Stimulated activated CD4-positive, alpha-beta T cell treated with anti-CD3 and anti-CD28 coated beads, Interleukin-1b, Interleukin-23, amount 100 ng/mL, for 1 hour (primary cell): ENCODE measurements around the gene KRTAP10-8.
"Not testable (repeated sequence)": the region's sequence is repeated elsewhere in the genome, so short reads cannot be mapped to it uniquely, and the experiment has no call there.

Experiments used
- DNase-seq, 2 donors: peaks; one replicate each; pipeline ENCODE4 v3.0.0-alpha.2; 2020; ENCODE audit warnings: low read depth in 2 of 2

The KRTAP10-8 gene

GRCh38 chr21:44599264-44600029 is 12.4 kb upstream of the KRTAP10-8 start:
- DNase-seq = no peak

- DNase-seq = not testable (repeated sequence)
These were observed 11.5 kb upstream of the KRTAP10-8 start, which contains the start of gene KRTAP10-7 for GRCh38 chr21:44600118-44600978. Gene KRTAP10-7 (plus strand): TSS chr21:44600597. CDS start chr21:44600622, 25 bp downstream.

GRCh38 chr21:44601091-44601490 is 10.8 kb upstream of the KRTAP10-8 start:
- not testable (repeated sequence) for DNase-seq

GRCh38 chr21:44601596-44602462 is 10.1 kb upstream of the KRTAP10-8 start:
- DNase-seq = no peak

- DNase-seq = no peak
These were observed 9.4 kb upstream of the KRTAP10-8 start for GRCh38 chr21:44602463-44602850.

GRCh38 chr21:44603109-44603875 is 8.6 kb upstream of the KRTAP10-8 start:
- DNase-seq = no peak

- DNase-seq = no peak
These were observed 8.0 kb upstream of the KRTAP10-8 start for GRCh38 chr21:44603911-44604310.

- no peak for DNase-seq
These were observed 5.4 kb upstream of the KRTAP10-8 start for GRCh38 chr21:44606495-44606894.

GRCh38 chr21:44609193-44609592 is 2.7 kb upstream of the KRTAP10-8 start:
- no peak for DNase-seq

GRCh38 chr21:44610157-44610843 is 1.6 kb upstream of the KRTAP10-8 start:
- not testable (repeated sequence) for DNase-seq

GRCh38 chr21:44611551-44611950 is 328 bp upstream of the KRTAP10-8 start:
- DNase-seq = no peak

- DNase-seq = no peak
These were observed 870 bp downstream of the KRTAP10-8 start for GRCh38 chr21:44612669-44613229.

- DNase-seq = no peak
These were observed 1.7 kb downstream of the KRTAP10-8 start for GRCh38 chr21:44613386-44614155.

- no peak for DNase-seq
These were observed 2.3 kb downstream of the KRTAP10-8 start for GRCh38 chr21:44614161-44614631.

- no peak for DNase-seq
These were observed 3.1 kb downstream of the KRTAP10-8 start for GRCh38 chr21:44614961-44615391.

GRCh38 chr21:44615466-44615865 is 3.6 kb downstream of the KRTAP10-8 start:
- DNase-seq = no peak

- DNase-seq = no peak
These were observed 4.2 kb downstream of the KRTAP10-8 start for GRCh38 chr21:44615911-44616590.

GRCh38 chr21:44616591-44616926 is 4.7 kb downstream of the KRTAP10-8 start:
- DNase-seq = no peak

GRCh38 chr21:44617071-44617501 is 5.2 kb downstream of the KRTAP10-8 start:
- DNase-seq = no peak
